ENCODE measurements around the gene OR10K1. TPM values are rescaled to one million over a fixed set of nuclear protein-coding genes. Genes with fewer than 3 reads are reported as not detected.
"Not testable (repeated sequence)": the region's sequence is repeated elsewhere in the genome, so short reads cannot be mapped to it uniquely, and the experiment has no call there.

Gene OR10K1
- total RNA-seq, 1 experiment from 2014 or later = not detected

GRCh38 chr1:158425027-158425426, 36.6 kb upstream of the OR10K1 start:
- no peaks in the 10 kb centered on the region for H3K79me2 ChIP-seq (ENCODE audit: insufficient read depth, low read length)
- no peak overlapping the region for H3K9ac ChIP-seq (ENCODE audit: low read length)
- CTCF ChIA-PET = no interaction called here
- H4K20me1 ChIP-seq (ENCODE audit: insufficient read depth) = no peaks in the 10 kb centered on the region; the same call in 1 of the 2 replicates
- no peaks in the 10 kb centered on the region for H3K36me3 ChIP-seq (ENCODE audit: control insufficient read depth in 1 of 2, insufficient read depth in 2 of 2, low read length in 2 of 2)
- no peak overlapping the region for H3K27ac ChIP-seq (ENCODE audit: low read depth, low read length)
- no peaks in the 10 kb centered on the region for H3K27me3 ChIP-seq (ENCODE audit: insufficient read depth, low read length)
- RAD21 ChIA-PET (ENCODE audit: low non-redundant PET in 1 of 2, low total read pairs in 2 of 2, uncharacterized antibody in 2 of 2, unreplicated experiment in 2 of 2) = no interaction called here
- no peak for TF ChIP-seq EZH2phosphoT487 (IDR thresholded peaks at IDR 0.05; ENCODE audit: borderline replicate concordance)
- no peak for TF ChIP-seq CEBPB (IDR thresholded peaks at IDR 0.05; ENCODE audit: low read depth)
- TF ChIP-seq, protein P1, sequence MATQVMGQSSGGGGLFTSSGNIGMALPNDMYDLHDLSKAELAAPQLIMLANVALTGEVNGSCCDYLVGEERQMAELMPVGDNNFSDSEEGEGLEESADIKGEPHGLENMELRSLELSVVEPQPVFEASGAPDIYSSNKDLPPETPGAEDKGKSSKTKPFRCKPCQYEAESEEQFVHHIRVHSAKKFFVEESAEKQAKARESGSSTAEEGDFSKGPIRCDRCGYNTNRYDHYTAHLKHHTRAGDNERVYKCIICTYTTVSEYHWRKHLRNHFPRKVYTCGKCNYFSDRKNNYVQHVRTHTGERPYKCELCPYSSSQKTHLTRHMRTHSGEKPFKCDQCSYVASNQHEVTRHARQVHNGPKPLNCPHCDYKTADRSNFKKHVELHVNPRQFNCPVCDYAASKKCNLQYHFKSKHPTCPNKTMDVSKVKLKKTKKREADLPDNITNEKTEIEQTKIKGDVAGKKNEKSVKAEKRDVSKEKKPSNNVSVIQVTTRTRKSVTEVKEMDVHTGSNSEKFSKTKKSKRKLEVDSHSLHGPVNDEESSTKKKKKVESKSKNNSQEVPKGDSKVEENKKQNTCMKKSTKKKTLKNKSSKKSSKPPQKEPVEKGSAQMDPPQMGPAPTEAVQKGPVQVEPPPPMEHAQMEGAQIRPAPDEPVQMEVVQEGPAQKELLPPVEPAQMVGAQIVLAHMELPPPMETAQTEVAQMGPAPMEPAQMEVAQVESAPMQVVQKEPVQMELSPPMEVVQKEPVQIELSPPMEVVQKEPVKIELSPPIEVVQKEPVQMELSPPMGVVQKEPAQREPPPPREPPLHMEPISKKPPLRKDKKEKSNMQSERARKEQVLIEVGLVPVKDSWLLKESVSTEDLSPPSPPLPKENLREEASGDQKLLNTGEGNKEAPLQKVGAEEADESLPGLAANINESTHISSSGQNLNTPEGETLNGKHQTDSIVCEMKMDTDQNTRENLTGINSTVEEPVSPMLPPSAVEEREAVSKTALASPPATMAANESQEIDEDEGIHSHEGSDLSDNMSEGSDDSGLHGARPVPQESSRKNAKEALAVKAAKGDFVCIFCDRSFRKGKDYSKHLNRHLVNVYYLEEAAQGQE (IDR thresholded peaks at IDR 0.05; ENCODE audit: low read depth) = no peak
- no peak for TF ChIP-seq POLR2A (IDR thresholded peaks at IDR 0.05; ENCODE audit: borderline replicate concordance, extremely low read depth, insufficient read depth, insufficient read length)
- no peak for DNase-seq (ENCODE audit: low read depth, low spot score)
- POLR2A ChIA-PET = no interaction called here
- no peak for ATAC-seq
- no peaks in the 10 kb centered on the region for H3K9me2 ChIP-seq (ENCODE audit: insufficient read depth)
- no peaks in the 10 kb centered on the region for H3K9me3 ChIP-seq (ENCODE audit: control insufficient read depth in 1 of 2, insufficient read depth in 1 of 2, low read depth in 1 of 2, low read length in 2 of 2)
- BruUV-seq (replicated peaks) = no TSS peak
- no peak overlapping the region for H3K4me3 ChIP-seq (replicated peaks in 1 of 2; ENCODE audit: low read depth in 1 of 2, low read length in 2 of 2)
- no peak overlapping the region for H3K4me2 ChIP-seq (ENCODE audit: low read length)
- no peaks in the 10 kb centered on the region for H3K4me1 ChIP-seq (ENCODE audit: control insufficient read depth in 1 of 2, insufficient read depth in 2 of 2, low read length in 2 of 2)
- H2AFZ ChIP-seq (ENCODE audit: low read depth, low read length, poor library complexity, severe bottlenecking) = no peak overlapping the region
- intact Hi-C loops (cut with micrococcal nuclease) = no loop called here

GRCh38 chr1:158426137-158426536, 35.5 kb upstream of the OR10K1 start, which contains the start of gene OR10K2:
Gene OR10K2 (minus strand): TSS chr1:158426237. CDS start chr1:158420866, 5,371 bp downstream.
- H3K79me2 ChIP-seq (ENCODE audit: insufficient read depth, low read length) = no peaks in the 10 kb centered on the region
- no peaks in the 10 kb centered on the region for H3K9me3 ChIP-seq (ENCODE audit: control insufficient read depth in 1 of 2, insufficient read depth in 1 of 2, low read depth in 1 of 2, low read length in 2 of 2)
- H3K36me3 ChIP-seq (ENCODE audit: control insufficient read depth in 1 of 2, insufficient read depth in 2 of 2, low read length in 2 of 2) = no peaks in the 10 kb centered on the region
- no peak within 1 kb of the TSS for H3K4me2 ChIP-seq (ENCODE audit: low read length)
- H3K9ac ChIP-seq (ENCODE audit: low read length) = no peak within 1 kb of the TSS
- DNase-seq (ENCODE audit: low read depth, low spot score) (no peak), ATAC-seq (no peak)
- no peak for TF ChIP-seq SP1 (IDR thresholded peaks at IDR 0.05; ENCODE audit: low read depth)
- TF ChIP-seq ZNF274 (IDR thresholded peaks at IDR 0.05; ENCODE audit: low read depth, low read length) = no peak
- H3K27me3 ChIP-seq (ENCODE audit: insufficient read depth, low read length) = no peaks in the 10 kb centered on the region
- intact Hi-C loops (cut with micrococcal nuclease) = no loop called here
- CTCF ChIA-PET = no interaction called here
- H3K9me2 ChIP-seq (ENCODE audit: insufficient read depth) = no peaks in the 10 kb centered on the region
- no peaks in the 10 kb centered on the region for H3K4me1 ChIP-seq (ENCODE audit: control insufficient read depth in 1 of 2, insufficient read depth in 2 of 2, low read length in 2 of 2)
- H4K20me1 ChIP-seq (ENCODE audit: insufficient read depth) = no peaks in the 10 kb centered on the region; the same call in 1 of the 2 replicates
- RAD21 ChIA-PET (ENCODE audit: low non-redundant PET in 1 of 2, low total read pairs in 2 of 2, uncharacterized antibody in 2 of 2, unreplicated experiment in 2 of 2) = no interaction called here
- POLR2A ChIA-PET = no interaction called here
- no peak within 1 kb of the TSS for H3K4me3 ChIP-seq (replicated peaks in 1 of 2; ENCODE audit: low read depth in 1 of 2, low read length in 2 of 2)
- BruUV-seq (replicated peaks) = no TSS peak
- H3K27ac ChIP-seq (ENCODE audit: low read depth, low read length) = no peak within 1 kb of the TSS
- no peak within 1 kb of the TSS for H2AFZ ChIP-seq (ENCODE audit: low read depth, low read length, poor library complexity, severe bottlenecking)

- H3K9me2 ChIP-seq (ENCODE audit: insufficient read depth); H3K4me1 ChIP-seq (ENCODE audit: control insufficient read depth in 1 of 2, insufficient read depth in 2 of 2, low read length in 2 of 2); H3K27ac ChIP-seq (ENCODE audit: low read depth, low read length); ATAC-seq; DNase-seq (ENCODE audit: low read depth, low spot score); H3K36me3 ChIP-seq (ENCODE audit: control insufficient read depth in 1 of 2, insufficient read depth in 2 of 2, low read length in 2 of 2); intact Hi-C loops (cut with micrococcal nuclease); H2AFZ ChIP-seq (ENCODE audit: low read depth, low read length, poor library complexity, severe bottlenecking); H3K79me2 ChIP-seq (ENCODE audit: insufficient read depth, low read length); H3K27me3 ChIP-seq (ENCODE audit: insufficient read depth, low read length); H3K4me2 ChIP-seq (ENCODE audit: low read length); H3K9ac ChIP-seq (ENCODE audit: low read length); H3K4me3 ChIP-seq (replicated peaks in 1 of 2; ENCODE audit: low read depth in 1 of 2, low read length in 2 of 2); RAD21 ChIA-PET (ENCODE audit: low non-redundant PET in 1 of 2, low total read pairs in 2 of 2, uncharacterized antibody in 2 of 2, unreplicated experiment in 2 of 2); CTCF ChIA-PET; BruUV-seq (replicated peaks); H3K9me3 ChIP-seq (ENCODE audit: control insufficient read depth in 1 of 2, insufficient read depth in 1 of 2, low read depth in 1 of 2, low read length in 2 of 2); H4K20me1 ChIP-seq (ENCODE audit: insufficient read depth); POLR2A ChIA-PET: not testable (repeated sequence)
Observed at GRCh38 chr1:158430163-158430562, 31.5 kb upstream of the OR10K1 start.

Measured in HCT116 (cell line).